HCT116 (cell line): ENCODE measurements around the gene PARVB. TPM values are rescaled to one million over a fixed set of nuclear protein-coding genes. Genes with fewer than 3 reads are reported as not detected.

Source experiments
- ATAC-seq: fragments of 200-7000 bp; cut with Tn5 transposase; 2 replicates; pipeline ENCODE4 v1.9.1; 2020; ENCODE audit warnings: mild to moderate bottlenecking, moderate library complexity
- BruUV-seq: library from RNA; stranded (reverse); fragments of 400-500 nt; replicated peaks from 2 replicates; lab custom pipeline; 2021; lab: Mats Ljungman, UMichigan
- CTCF ChIA-PET: fragments of 300-600 bp; sonication (Branson Sonifier 250); formaldehyde crosslinking; loops from one replicate; lab custom pipeline; 2021; ENCODE audit warnings: antibody characterized with exemption; lab: Charles Lee
- POLR2A ChIA-PET: fragments of 300-600, 350-600 bp; sonication (Branson Sonifier 250); formaldehyde crosslinking; loops from one replicate; lab custom pipeline; 2021; ENCODE audit warnings: antibody characterized with exemption; lab: Charles Lee
- RAD21 ChIA-PET, 2 experiments: fragments of 300-600 bp; sonication (Branson Sonifier 250); formaldehyde crosslinking; loops; one replicate each; lab custom pipeline; 2023; ENCODE audit warnings: low total read pairs in 2 of 2; ENCODE audit not compliant: uncharacterized antibody in 2 of 2, unreplicated experiment in 2 of 2, low non-redundant PET in 1 of 2; lab: Charles Lee
- DNase-seq: peaks from one replicate; pipeline ENCODE4 v3.0.0-alpha.2; 2010; ENCODE audit warnings: low read depth, low spot score
- H2AFZ ChIP-seq: fragments of 200-600 bp; shearing (Covaris generic), sonication (generic); 2 replicates; pipeline ENCODE4 v1.6.1; 2017; ENCODE audit warnings: low read depth, mixed run types, mixed read lengths, antibody characterized with exemption, low read length; ENCODE audit not compliant: poor library complexity, severe bottlenecking
- H3K27ac ChIP-seq: 2 replicates; pipeline ENCODE4 v1.5.1; 2012; ENCODE audit warnings: low read depth, low read length
- H3K27me3 ChIP-seq: fragments of 200-600 bp; sonication (generic); 2 replicates; pipeline ENCODE4 v1.6.1; 2016; ENCODE audit warnings: mixed run types, low read length, mixed read lengths; ENCODE audit not compliant: insufficient read depth
- H3K36me3 ChIP-seq, 2 experiments: fragments of 200-500 bp in 1 of 2; fragments of 200-600 bp in 1 of 2; sonication (Bioruptor generic) in 1 of 2; sonication (generic) in 1 of 2; 2 replicates each; pipeline versions ENCODE4 v1.5.1 to v1.6.1; 2014 to 2016; ENCODE audit warnings: low read length in 2 of 2, inconsistent platforms in 1 of 2, mixed read lengths in 1 of 2, mixed run types in 1 of 2; ENCODE audit not compliant: insufficient read depth in 2 of 2, control insufficient read depth in 1 of 2
- H3K4me1 ChIP-seq, 2 experiments: fragments of 200-600 bp in 1 of 2; sonication (generic) in 1 of 2; 2 replicates each; pipeline versions ENCODE4 v1.5.1 to v1.6.1; 2012 to 2017; ENCODE audit warnings: low read length in 2 of 2, inconsistent platforms in 1 of 2, mild to moderate bottlenecking in 1 of 2, mixed read lengths in 1 of 2, mixed run types in 1 of 2, moderate library complexity in 1 of 2; ENCODE audit not compliant: insufficient read depth in 2 of 2, control insufficient read depth in 1 of 2
- H3K4me2 ChIP-seq: fragments of 200-600 bp; sonication (generic); 2 replicates; pipeline ENCODE4 v1.6.1; 2017; ENCODE audit warnings: mixed run types, low read length, mixed read lengths
- H3K4me3 ChIP-seq, 2 experiments: fragments of 200-600 bp in 1 of 2; sonication (generic) in 1 of 2; replicated peaks in 1 of 2; 2 replicates each; pipeline ENCODE4 v1.5.1; 2011 to 2016; ENCODE audit warnings: low read length in 2 of 2, control low read depth in 1 of 2, low read depth in 1 of 2, mild to moderate bottlenecking in 1 of 2, mixed read lengths in 1 of 2, mixed run types in 1 of 2
- H3K79me2 ChIP-seq: fragments of 200-600 bp; sonication (generic); 2 replicates; pipeline ENCODE4 v1.6.1; 2017; ENCODE audit warnings: mild to moderate bottlenecking, mixed run types, low read length, moderate library complexity, mixed read lengths; ENCODE audit not compliant: insufficient read depth
- H3K9ac ChIP-seq: fragments of 200-600 bp; sonication (generic); 2 replicates; pipeline ENCODE4 v1.6.1; 2016; ENCODE audit warnings: low read length, mixed read lengths
- H3K9me2 ChIP-seq: fragments of 200-600 bp; sonication (generic), shearing (Covaris generic); 2 replicates; pipeline ENCODE4 v1.6.1; 2017; ENCODE audit warnings: mixed run types, mild to moderate bottlenecking, moderate library complexity; ENCODE audit not compliant: insufficient read depth
- H3K9me3 ChIP-seq, 2 experiments: fragments of 200-500 bp in 1 of 2; fragments of 200-600 bp in 1 of 2; sonication (Bioruptor generic) in 1 of 2; sonication (generic) in 1 of 2; 2 replicates each; pipeline ENCODE4 v1.6.1; 2014 to 2017; ENCODE audit warnings: low read length in 2 of 2, mixed read lengths in 2 of 2, inconsistent platforms in 1 of 2, low read depth in 1 of 2, mild to moderate bottlenecking in 1 of 2, mixed run types in 1 of 2, moderate library complexity in 1 of 2; ENCODE audit not compliant: control insufficient read depth in 1 of 2, insufficient read depth in 1 of 2
- H4K20me1 ChIP-seq: fragments of 200-600 bp; sonication (generic), shearing (Covaris generic); 2 replicates; pipeline ENCODE4 v1.6.1; 2017; ENCODE audit warnings: mixed run types, mild to moderate bottlenecking, moderate library complexity; ENCODE audit not compliant: insufficient read depth
- CBX3 ChIP-seq: IDR thresholded peaks from 2 replicates; pipeline ENCODE4 v1.6.1; 2012; ENCODE audit warnings: low read depth
- CEBPB ChIP-seq: IDR thresholded peaks from 2 replicates; pipeline ENCODE4 v1.6.1; 2012; ENCODE audit warnings: low read depth
- CTCF ChIP-seq, 3 experiments: fragments of 200-600 bp in 1 of 3; sonication (generic) in 1 of 3; IDR thresholded peaks in 2 of 3; conservative IDR thresholded peaks in 1 of 3; 2 replicates each; pipeline ENCODE4 v1.5.1; 2012 to 2017; ENCODE audit warnings: low read depth in 2 of 3, low read length in 2 of 3, antibody characterized with exemption in 1 of 3, borderline replicate concordance in 1 of 3, control low read depth in 1 of 3, mild to moderate bottlenecking in 1 of 3, mixed read lengths in 1 of 3, mixed run types in 1 of 3, moderate library complexity in 1 of 3; ENCODE audit not compliant: insufficient read depth in 1 of 3
- EGR1 ChIP-seq: IDR thresholded peaks from 2 replicates; pipeline ENCODE4 v1.6.1; 2012; ENCODE audit warnings: low read depth
- EZH2 ChIP-seq: fragments of 200-600 bp; sonication (generic); IDR thresholded peaks from 2 replicates; pipeline ENCODE4 v1.6.1; 2017; ENCODE audit warnings: antibody characterized with exemption, mixed run types
- EZH2phosphoT487 ChIP-seq: fragments of 200-600 bp; IDR thresholded peaks from 2 replicates; pipeline ENCODE4 v1.6.1; 2018; ENCODE audit warnings: antibody characterized with exemption, borderline replicate concordance
- FOSL1 ChIP-seq: IDR thresholded peaks from 2 replicates; pipeline ENCODE4 v1.6.1; 2012; ENCODE audit warnings: low read depth
- JUND ChIP-seq: IDR thresholded peaks from 2 replicates; pipeline ENCODE4 v1.6.1; 2012
- MAX ChIP-seq: IDR thresholded peaks from 2 replicates; pipeline ENCODE4 v1.6.1; 2012
- RAD21 ChIP-seq: IDR thresholded peaks from 2 replicates; pipeline ENCODE4 v1.6.1; 2012; ENCODE audit warnings: low read depth, mild to moderate bottlenecking
- REST ChIP-seq: IDR thresholded peaks from 2 replicates; pipeline ENCODE4 v1.6.1; 2012; ENCODE audit warnings: low read depth
- SIN3A ChIP-seq: IDR thresholded peaks from 2 replicates; pipeline ENCODE4 v1.6.1; 2012; ENCODE audit warnings: low read depth
- SP1 ChIP-seq: IDR thresholded peaks from 2 replicates; pipeline ENCODE4 v1.6.1; 2012; ENCODE audit warnings: low read depth
- TCF7L2 ChIP-seq: IDR thresholded peaks from 2 replicates; pipeline ENCODE4 v1.7.0; 2011; ENCODE audit warnings: borderline replicate concordance, inconsistent platforms; ENCODE audit not compliant: insufficient read depth, insufficient read length; ENCODE audit errors: extremely low read depth
- YY1 ChIP-seq: IDR thresholded peaks from 2 replicates; pipeline ENCODE4 v1.6.1; 2011; ENCODE audit warnings: low read length, low read depth, moderate library complexity, mild to moderate bottlenecking; ENCODE audit not compliant: insufficient replicate concordance; ENCODE audit errors: extremely low read depth
- ZFX ChIP-seq: fragments of 450-650 bp; IDR thresholded peaks from 2 replicates; pipeline ENCODE4 v1.6.1; 2017
- ZNF274 ChIP-seq: fragments of 200-500 bp; sonication (Bioruptor generic); IDR thresholded peaks from 2 replicates; pipeline ENCODE4 v1.6.1; 2014; ENCODE audit warnings: mild to moderate bottlenecking, low read depth, low read length, inconsistent platforms
- intact Hi-C: fragments of 100-400 bp; cut with micrococcal nuclease; formaldehyde crosslinking; loops from 2 replicates; pipeline ENCODE4 v1.10.0; 2022
- total RNA-seq: library from RNA; stranded (reverse); gene quantifications from one replicate; pipeline ENCODE4 v1.2.1, GENCODE V29; 2021; ENCODE audit not compliant: unreplicated experiment

The PARVB gene
- total RNA-seq, 1 experiment from 2014 or later, result 21.4 TPM

- ChIA-PET RAD21 (no interaction called here), POLR2A (no interaction called here), CTCF (no interaction called here)
- no peak overlapping the region for H3K4me2 ChIP-seq
- no peak overlapping the region for H3K9ac ChIP-seq
- H4K20me1 ChIP-seq, result no peaks in the 10 kb centered on the region
- H3K27ac ChIP-seq, result no peak overlapping the region
- H3K9me3 ChIP-seq, result no peaks in the 10 kb centered on the region
- intact Hi-C loops, result no loop called here
- H3K4me3 ChIP-seq, result no peak overlapping the region
- ATAC-seq (no peak), DNase-seq (no peak)
- H2AFZ ChIP-seq, result no peak overlapping the region
- H3K9me2 ChIP-seq, result no peaks in the 10 kb centered on the region
- BruUV-seq, result no TSS peak
- TF ChIP-seq SIN3A, result no peak
- TF ChIP-seq EZH2, result no peak
- TF ChIP-seq ZNF274, result no peak
- TF ChIP-seq SP1, result no peak
- TF ChIP-seq YY1, result no peak
- no peak for TF ChIP-seq JUND
- no peak for TF ChIP-seq MAX
- TF ChIP-seq CEBPB, result no peak
- TF ChIP-seq ZFX, result no peak
- TF ChIP-seq REST, result no peak
- TF ChIP-seq RAD21, result no peak
- no peak for TF ChIP-seq FOSL1
- no peak for TF ChIP-seq EGR1
- no peak for TF ChIP-seq CTCF (IDR thresholded peaks at IDR 0.05 in 2 of 3, conservative IDR thresholded peaks at IDR 0.05 in 1 of 3; ENCODE audit: borderline replicate concordance in 1 of 3, insufficient read depth in 1 of 3, low read depth in 2 of 3, low read length in 2 of 3)
- TF ChIP-seq EZH2phosphoT487, result no peak
- TF ChIP-seq CBX3, result no peak
- TF ChIP-seq TCF7L2, result no peak
- no peaks in the 10 kb centered on the region for H3K4me1 ChIP-seq
- H3K27me3 ChIP-seq, result peaks cover 4% of the 10 kb centered on the region; the same call in 1 of the 2 replicates
- no peaks in the 10 kb centered on the region for H3K36me3 ChIP-seq
- H3K79me2 ChIP-seq, result no peaks in the 10 kb centered on the region
Observed at GRCh38 chr22:44220727-44221680, 196.9 kb downstream of the PARVB start.
